A549 (cell line): ENCODE measurements around the gene BTBD2. TPM values are rescaled to one million over a fixed set of nuclear protein-coding genes. Genes with fewer than 3 reads are reported as not detected.

Experiments
- ATAC-seq, 2 experiments: fragments of 200-7000 bp in 1 of 2; fragments of >200 bp in 1 of 2; cut with Nextera tagmentation in 1 of 2; cut with Tn5 transposase in 1 of 2; 3 replicates each; pipeline versions ENCODE4 v1.8.0 to v1.9.1; 2018 to 2020; ENCODE audit warnings: mild to moderate bottlenecking in 1 of 2, moderate library complexity in 1 of 2
- CTCF ChIA-PET: fragments of 300-600 bp; sonication (Branson Sonifier 250); formaldehyde crosslinking; extraction: SDS; loops from one replicate; lab custom pipeline; 2021; ENCODE audit warnings: antibody characterized with exemption, inconsistent platforms; lab: Yijun Ruan, JAX
- POLR2A ChIA-PET: fragments of 350-600 bp; formaldehyde crosslinking; extraction: SDS; loops from one replicate; lab custom pipeline; 2021; ENCODE audit warnings: antibody characterized with exemption, inconsistent platforms; lab: Yijun Ruan, JAX
- DNase-seq, 2 experiments: peaks; one replicate each; pipeline versions ENCODE4 v3.0.0 to v3.0.0-alpha.2; 2011 to 2016; ENCODE audit warnings: low read depth in 1 of 2, low spot score in 1 of 2
- FAIRE-seq: peaks from 2 replicates; lab custom pipeline; 2011; peaks lifted over from hg19 to GRCh38; lab: Jason Lieb, UNC
- H3K27ac ChIP-seq, 2 experiments: fragments of >200 bp; sonication (Bioruptor Twin); formaldehyde crosslinking; 3 replicates each; pipeline ENCODE4 v1.5.1; 2016 to 2017
- H3K4me1 ChIP-seq: fragments of >200 bp; sonication (Bioruptor Twin); formaldehyde crosslinking; 3 replicates; pipeline ENCODE4 v1.6.1; 2016
- H3K4me2 ChIP-seq: fragments of >200 bp; sonication (Bioruptor Twin); formaldehyde crosslinking; 3 replicates; pipeline ENCODE4 v1.6.1; 2016
- H3K4me3 ChIP-seq: fragments of >200 bp; sonication (Bioruptor Twin); formaldehyde crosslinking; 3 replicates; pipeline ENCODE4 v1.5.1; 2016
- H3K9me3 ChIP-seq: fragments of >200 bp; sonication (Bioruptor Twin); formaldehyde crosslinking; 3 replicates; pipeline ENCODE4 v1.6.1; 2016
- CBX8 ChIP-seq: fragments of 200-600 bp; sonication (generic); IDR thresholded peaks from 2 replicates; pipeline ENCODE4 v1.6.1; 2016
- CTCF ChIP-seq: fragments of >200 bp; sonication (Bioruptor Twin); formaldehyde crosslinking; IDR thresholded peaks from 3 replicates; pipeline ENCODE4 v1.5.1; 2016
- GATA3 ChIP-seq: IDR thresholded peaks from 2 replicates; pipeline ENCODE4 v1.6.1; 2012; ENCODE audit warnings: borderline replicate concordance
- HDAC2 ChIP-seq: fragments of 200-600 bp; sonication (generic); IDR thresholded peaks from 2 replicates; pipeline ENCODE4 v1.6.1; 2016
- HES2 ChIP-seq: fragments of >200 bp; sonication (Bioruptor Twin); formaldehyde crosslinking; IDR thresholded peaks from 2 replicates; pipeline ENCODE4 v1.6.1; 2016
- HMGXB4 ChIP-seq: fragments of 250-450 bp; sonication (Bioruptor Pico); IDR thresholded peaks from 2 replicates; pipeline ENCODE4 v1.5.0; 2021; ENCODE audit warnings: mild to moderate bottlenecking, moderate library complexity, borderline replicate concordance
- HOXB13 ChIP-seq: fragments of 250-450 bp; sonication (Bioruptor Pico); IDR thresholded peaks from 2 replicates; pipeline ENCODE4 v1.5.0; 2020; ENCODE audit warnings: low read depth, mild to moderate bottlenecking, moderate library complexity
- HOXB5 ChIP-seq: fragments of 250-450 bp; sonication (Bioruptor Pico); IDR thresholded peaks from 2 replicates; pipeline ENCODE4 v1.5.0; 2020; ENCODE audit warnings: mild to moderate bottlenecking, moderate library complexity
- JUN ChIP-seq, 2 experiments: fragments of >200 bp; sonication (Bioruptor Twin); formaldehyde crosslinking; IDR thresholded peaks; 2 replicates in 1 of 2; 3 replicates in 1 of 2; pipeline ENCODE4 v1.6.1; 2016 to 2017
- MAFK ChIP-seq: fragments of 450-650 bp; IDR thresholded peaks from 2 replicates; pipeline ENCODE4 v1.6.1; 2014; ENCODE audit not compliant: partially characterized antibody
- MAX ChIP-seq: IDR thresholded peaks from 2 replicates; pipeline ENCODE4 v1.6.1; 2012
- MYC ChIP-seq: IDR thresholded peaks from 2 replicates; pipeline ENCODE4 v1.6.1; 2012; ENCODE audit warnings: mild to moderate bottlenecking, inconsistent platforms, low read length, improper control_type of control experiment, borderline replicate concordance
- PBX3 ChIP-seq: IDR thresholded peaks from 2 replicates; pipeline ENCODE4 v1.6.1; 2012
- POLR2AphosphoS2 ChIP-seq: conservative IDR thresholded peaks from 2 replicates; pipeline ENCODE4 v1.6.1; 2012; ENCODE audit warnings: low read length, improper control_type of control experiment, inconsistent platforms
- RNF2 ChIP-seq: fragments of 200-600 bp; sonication (generic); IDR thresholded peaks from 2 replicates; pipeline ENCODE4 v1.6.1; 2016; ENCODE audit warnings: low read depth, mild to moderate bottlenecking, antibody characterized with exemption, moderate library complexity, borderline replicate concordance
- SMC3 ChIP-seq: fragments of >200 bp; sonication (Bioruptor Twin); formaldehyde crosslinking; IDR thresholded peaks from 3 replicates; pipeline ENCODE4 v1.6.1; 2018; ENCODE audit warnings: inconsistent platforms
- SREBF2 ChIP-seq: fragments of 450-650 bp; IDR thresholded peaks from 2 replicates; pipeline ENCODE4 v1.6.1; 2014; ENCODE audit warnings: mild to moderate bottlenecking, moderate library complexity
- TP53 ChIP-seq: fragments of 250-450 bp; sonication (Bioruptor Pico); IDR thresholded peaks from 2 replicates; pipeline ENCODE4 v1.5.0; 2021; ENCODE audit warnings: mild to moderate bottlenecking, moderate library complexity
- ZC3H11A ChIP-seq: fragments of 450-650 bp; IDR thresholded peaks from 2 replicates; pipeline ENCODE4 v1.6.1; 2014; ENCODE audit warnings: antibody characterized with exemption, mild to moderate bottlenecking
- ZFP36 ChIP-seq: fragments of 450-650 bp; IDR thresholded peaks from 2 replicates; pipeline ENCODE4 v1.6.1; 2014; ENCODE audit warnings: borderline replicate concordance; ENCODE audit not compliant: partially characterized antibody
- ZNF302 ChIP-seq: fragments of 250-450 bp; sonication (Bioruptor Pico); IDR thresholded peaks from 2 replicates; pipeline ENCODE4 v1.9.0; 2021; ENCODE audit warnings: inconsistent platforms, mild to moderate bottlenecking, moderate library complexity
- WGBS: methylation state at CpG from one replicate; pipeline ENCODE4 v1.1.6; 2017; ENCODE audit errors: missing lambda C conversion rate; 5-methylcytosine and 5-hydroxymethylcytosine counted together
- polyA plus RNA-seq, 4 experiments: library from polyadenylated mRNA; depleted of rRNA in 3 of 4; stranded (reverse); fragments of >200 nt; fragmentation: RNase III in 1 of 4; extraction: RNeasy Plus Mini Kit Qiagen cat#74134 plus additional on column Dnase treatment in 1 of 4; gene quantifications; 2 replicates in 3 of 4; 3 replicates in 1 of 4; pipeline ENCODE4 v1.2.3, GENCODE V29; 2011 to 2017

BTBD2 gene
- polyA plus RNA-seq, 2 of the 4 experiments (the other 2 are of a cell fraction), result 16.3 to 29.6 TPM

- TF ChIP-seq ZFP36 (no peak), HOXB5 (CRISPR knock-in tag) (no peak), HES2 (no peak), SMC3 (no peak), SREBF2 (no peak)
- TF ChIP-seq, all 56 proteins: peak for 0
These were observed 71.2 kb downstream of the BTBD2 start (continued) for GRCh38 chr19:1944088-1944915.

GRCh38 chr19:1943661-1944087, 71.8 kb downstream of the BTBD2 start:
- H3K4me3 ChIP-seq, result no peak overlapping the region
- H3K4me2 ChIP-seq, result peak overlapping the region; percentile 84; the same call in 1 of the 3 replicates
- DNase-seq (no peak), FAIRE-seq (no peak), ATAC-seq (no peak)
- 94% methylated on average over 18 of the region's 22 CpGs for WGBS
- H3K9me3 ChIP-seq, result no peaks in the 10 kb centered on the region
- ChIA-PET POLR2A (no interaction called here), CTCF (interaction anchor here (1.2 to 1.6 kb wide), 3 partner anchors 14 to 76 kb away, joined by 3 to 8 read pairs (median 4); no protein-coding TSS in a partner anchor)
- TF ChIP-seq TP53 (CRISPR knock-in tag), result no peak
- TF ChIP-seq MYC, result no peak
- no peak for TF ChIP-seq HDAC2
- no peak for TF ChIP-seq PBX3
- no peak for TF ChIP-seq HMGXB4 (CRISPR knock-in tag)
- TF ChIP-seq RNF2, result no peak
- no peak for TF ChIP-seq SMC3
- TF ChIP-seq ZNF302, result no peak
- no peak for TF ChIP-seq CBX8
- TF ChIP-seq HOXB5 (CRISPR knock-in tag), result no peak
- TF ChIP-seq MAX, result no peak
- TF ChIP-seq ZC3H11A, result no peak
- no peak for TF ChIP-seq JUN (IDR thresholded peaks at IDR 0.05)
- no peak for TF ChIP-seq POLR2AphosphoS2
- no peak for TF ChIP-seq GATA3
- TF ChIP-seq CTCF, result no peak
- TF ChIP-seq MAFK, result no peak
- no peak for TF ChIP-seq HOXB13 (CRISPR knock-in tag)
- no peak overlapping the region for H3K27ac ChIP-seq
- H3K4me1 ChIP-seq, result peaks cover 11% of the 10 kb centered on the region; the same call in 2 of the 3 replicates
